HL-60 (cell line): ENCODE measurements around the gene TM7SF2.

ENCODE experiments used
- POLR2AphosphoS5 ChIP-seq: IDR thresholded peaks from 2 replicates; pipeline ENCODE4 v1.6.1; 2012; ENCODE audit warnings: low read depth
- TF ChIP-seq, protein P1 (sequence below): IDR thresholded peaks from one replicate; pipeline ENCODE4 v1.5.1; 2011; ENCODE audit warnings: low read length, control low read depth, inconsistent platforms; ENCODE audit not compliant: insufficient read depth
- TF ChIP-seq, protein P2 (sequence below): IDR thresholded peaks from 2 replicates; pipeline ENCODE4 v1.6.1; 2012; ENCODE audit warnings: low read depth; ENCODE audit not compliant: insufficient replicate concordance

GRCh38 chr11:65096926-65097325 lies 14.7 kb upstream of the TM7SF2 start:
- TF ChIP-seq, protein P1, sequence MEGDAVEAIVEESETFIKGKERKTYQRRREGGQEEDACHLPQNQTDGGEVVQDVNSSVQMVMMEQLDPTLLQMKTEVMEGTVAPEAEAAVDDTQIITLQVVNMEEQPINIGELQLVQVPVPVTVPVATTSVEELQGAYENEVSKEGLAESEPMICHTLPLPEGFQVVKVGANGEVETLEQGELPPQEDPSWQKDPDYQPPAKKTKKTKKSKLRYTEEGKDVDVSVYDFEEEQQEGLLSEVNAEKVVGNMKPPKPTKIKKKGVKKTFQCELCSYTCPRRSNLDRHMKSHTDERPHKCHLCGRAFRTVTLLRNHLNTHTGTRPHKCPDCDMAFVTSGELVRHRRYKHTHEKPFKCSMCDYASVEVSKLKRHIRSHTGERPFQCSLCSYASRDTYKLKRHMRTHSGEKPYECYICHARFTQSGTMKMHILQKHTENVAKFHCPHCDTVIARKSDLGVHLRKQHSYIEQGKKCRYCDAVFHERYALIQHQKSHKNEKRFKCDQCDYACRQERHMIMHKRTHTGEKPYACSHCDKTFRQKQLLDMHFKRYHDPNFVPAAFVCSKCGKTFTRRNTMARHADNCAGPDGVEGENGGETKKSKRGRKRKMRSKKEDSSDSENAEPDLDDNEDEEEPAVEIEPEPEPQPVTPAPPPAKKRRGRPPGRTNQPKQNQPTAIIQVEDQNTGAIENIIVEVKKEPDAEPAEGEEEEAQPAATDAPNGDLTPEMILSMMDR = no peak
- no peak for TF ChIP-seq POLR2AphosphoS5
- TF ChIP-seq, protein P2, sequence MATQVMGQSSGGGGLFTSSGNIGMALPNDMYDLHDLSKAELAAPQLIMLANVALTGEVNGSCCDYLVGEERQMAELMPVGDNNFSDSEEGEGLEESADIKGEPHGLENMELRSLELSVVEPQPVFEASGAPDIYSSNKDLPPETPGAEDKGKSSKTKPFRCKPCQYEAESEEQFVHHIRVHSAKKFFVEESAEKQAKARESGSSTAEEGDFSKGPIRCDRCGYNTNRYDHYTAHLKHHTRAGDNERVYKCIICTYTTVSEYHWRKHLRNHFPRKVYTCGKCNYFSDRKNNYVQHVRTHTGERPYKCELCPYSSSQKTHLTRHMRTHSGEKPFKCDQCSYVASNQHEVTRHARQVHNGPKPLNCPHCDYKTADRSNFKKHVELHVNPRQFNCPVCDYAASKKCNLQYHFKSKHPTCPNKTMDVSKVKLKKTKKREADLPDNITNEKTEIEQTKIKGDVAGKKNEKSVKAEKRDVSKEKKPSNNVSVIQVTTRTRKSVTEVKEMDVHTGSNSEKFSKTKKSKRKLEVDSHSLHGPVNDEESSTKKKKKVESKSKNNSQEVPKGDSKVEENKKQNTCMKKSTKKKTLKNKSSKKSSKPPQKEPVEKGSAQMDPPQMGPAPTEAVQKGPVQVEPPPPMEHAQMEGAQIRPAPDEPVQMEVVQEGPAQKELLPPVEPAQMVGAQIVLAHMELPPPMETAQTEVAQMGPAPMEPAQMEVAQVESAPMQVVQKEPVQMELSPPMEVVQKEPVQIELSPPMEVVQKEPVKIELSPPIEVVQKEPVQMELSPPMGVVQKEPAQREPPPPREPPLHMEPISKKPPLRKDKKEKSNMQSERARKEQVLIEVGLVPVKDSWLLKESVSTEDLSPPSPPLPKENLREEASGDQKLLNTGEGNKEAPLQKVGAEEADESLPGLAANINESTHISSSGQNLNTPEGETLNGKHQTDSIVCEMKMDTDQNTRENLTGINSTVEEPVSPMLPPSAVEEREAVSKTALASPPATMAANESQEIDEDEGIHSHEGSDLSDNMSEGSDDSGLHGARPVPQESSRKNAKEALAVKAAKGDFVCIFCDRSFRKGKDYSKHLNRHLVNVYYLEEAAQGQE = no peak
